Measurements from ENCODE around the gene GPD2.

DNA sequence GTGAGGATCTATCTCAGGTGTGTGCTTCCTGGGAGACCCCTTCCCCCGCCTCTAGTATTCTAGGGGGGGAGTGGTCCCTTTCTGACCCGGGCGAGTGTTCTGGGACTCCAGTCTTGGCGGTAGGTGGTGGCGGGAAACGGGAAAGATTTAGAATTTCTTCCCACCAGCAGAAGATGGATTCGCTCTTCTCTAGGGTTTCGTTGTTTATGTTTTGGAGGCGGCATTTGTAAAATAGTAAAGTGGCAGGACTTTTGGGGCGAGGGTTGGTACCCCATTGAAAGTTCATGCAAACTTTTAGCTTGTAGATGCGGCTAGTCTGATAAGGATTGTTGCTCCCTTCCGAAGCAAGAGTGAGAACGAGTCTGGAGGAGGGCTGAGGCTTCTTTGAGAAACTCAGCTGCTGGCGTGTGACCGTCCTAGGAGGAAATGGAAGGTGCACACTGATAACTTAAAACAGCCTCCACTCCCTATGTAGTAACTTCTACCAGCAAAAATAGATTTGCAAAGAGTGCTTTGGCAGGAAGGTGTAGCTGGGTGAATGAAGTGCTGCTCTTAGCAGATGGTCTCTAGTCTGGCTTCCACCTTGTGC, 412 bp downstream of the GPD2 start:
- TF ChIP-seq, protein P1, sequence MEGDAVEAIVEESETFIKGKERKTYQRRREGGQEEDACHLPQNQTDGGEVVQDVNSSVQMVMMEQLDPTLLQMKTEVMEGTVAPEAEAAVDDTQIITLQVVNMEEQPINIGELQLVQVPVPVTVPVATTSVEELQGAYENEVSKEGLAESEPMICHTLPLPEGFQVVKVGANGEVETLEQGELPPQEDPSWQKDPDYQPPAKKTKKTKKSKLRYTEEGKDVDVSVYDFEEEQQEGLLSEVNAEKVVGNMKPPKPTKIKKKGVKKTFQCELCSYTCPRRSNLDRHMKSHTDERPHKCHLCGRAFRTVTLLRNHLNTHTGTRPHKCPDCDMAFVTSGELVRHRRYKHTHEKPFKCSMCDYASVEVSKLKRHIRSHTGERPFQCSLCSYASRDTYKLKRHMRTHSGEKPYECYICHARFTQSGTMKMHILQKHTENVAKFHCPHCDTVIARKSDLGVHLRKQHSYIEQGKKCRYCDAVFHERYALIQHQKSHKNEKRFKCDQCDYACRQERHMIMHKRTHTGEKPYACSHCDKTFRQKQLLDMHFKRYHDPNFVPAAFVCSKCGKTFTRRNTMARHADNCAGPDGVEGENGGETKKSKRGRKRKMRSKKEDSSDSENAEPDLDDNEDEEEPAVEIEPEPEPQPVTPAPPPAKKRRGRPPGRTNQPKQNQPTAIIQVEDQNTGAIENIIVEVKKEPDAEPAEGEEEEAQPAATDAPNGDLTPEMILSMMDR (IDR thresholded peaks at IDR 0.05 in 4 of 5, conservative IDR thresholded peaks at IDR 0.05 in 1 of 5), result no peak
- peak in 1 of 2 donors; percentile 1 for TF ChIP-seq POLR2A (IDR thresholded peaks at IDR 0.05)
